PC-3 (cell line): ENCODE data around the gene PRSS3.
"Not testable (repeated sequence)": the region's sequence is repeated elsewhere in the genome, so short reads cannot be mapped to it uniquely, and the experiment has no call there.

Experiments used
- CTCF ChIP-seq: fragments of 300-600 bp; sonication (generic); conservative IDR thresholded peaks from 2 replicates; pipeline ENCODE4 v1.5.1; 2017; ENCODE audit warnings: antibody characterized with exemption, low read depth, mild to moderate bottlenecking, low read length
- EZH2 ChIP-seq: fragments of 300-600 bp; sonication (generic); IDR thresholded peaks from one replicate; pipeline ENCODE4 v1.6.1; 2017; ENCODE audit warnings: antibody characterized with exemption, mild to moderate bottlenecking, low read length; ENCODE audit not compliant: unreplicated experiment
- EZH2phosphoT487 ChIP-seq: fragments of 300-600 bp; sonication (generic); IDR thresholded peaks from 2 replicates; pipeline ENCODE4 v1.6.1; 2018; ENCODE audit warnings: mild to moderate bottlenecking, antibody characterized with exemption, low read length, borderline replicate concordance

- TF ChIP-seq CTCF, EZH2, EZH2phosphoT487: not testable (repeated sequence)
Measured at GRCh38 chr9:33752789-33753188, 42.6 kb upstream of the PRSS3 start.
